ENCODE measurements around the gene COLEC12.

The COLEC12 gene

DNA sequence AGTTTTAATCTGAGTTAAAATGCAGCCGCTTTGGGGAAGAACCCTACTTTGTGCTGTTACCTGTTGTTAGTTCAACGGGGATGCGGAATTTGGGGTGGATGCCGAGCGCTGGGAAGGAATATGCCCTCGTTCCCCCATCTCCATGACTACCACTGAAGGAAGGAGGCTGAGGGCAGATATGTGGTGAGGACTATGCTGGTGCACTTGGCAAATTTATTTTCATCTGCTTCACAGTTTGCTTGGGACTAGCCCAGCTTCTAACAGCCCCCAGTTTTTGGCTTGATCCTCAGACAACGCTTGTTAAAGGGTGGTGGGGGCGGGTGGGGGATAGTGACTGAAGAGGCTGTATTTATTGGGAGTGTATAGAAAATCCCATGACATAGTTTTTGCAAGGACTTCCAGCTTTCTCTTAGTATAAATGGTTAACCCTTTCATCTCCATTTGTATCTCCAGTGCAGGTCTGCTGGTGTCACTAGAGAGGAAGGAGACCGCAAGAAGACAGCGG is 100.8 kb downstream of the COLEC12 start:
- Histone ChIP-seq H3K9me3 (ENCODE audit: control insufficient read depth, insufficient read depth, low read length) (no peaks in the 10 kb centered on the region), H3K4me3 (ENCODE audit: low read depth, low read length) (no peak overlapping the region), H3K36me3 (ENCODE audit: control insufficient read depth, insufficient read depth, low read length) (no peaks in the 10 kb centered on the region), H3K27me3 (ENCODE audit: control insufficient read depth, insufficient read depth, low read length) (no peaks in the 10 kb centered on the region), H3K4me1 (ENCODE audit: control insufficient read depth, insufficient read depth, low read length) (no peaks in the 10 kb centered on the region), H3K9ac (ENCODE audit: low read depth, low read length) (no peak overlapping the region)

DNA sequence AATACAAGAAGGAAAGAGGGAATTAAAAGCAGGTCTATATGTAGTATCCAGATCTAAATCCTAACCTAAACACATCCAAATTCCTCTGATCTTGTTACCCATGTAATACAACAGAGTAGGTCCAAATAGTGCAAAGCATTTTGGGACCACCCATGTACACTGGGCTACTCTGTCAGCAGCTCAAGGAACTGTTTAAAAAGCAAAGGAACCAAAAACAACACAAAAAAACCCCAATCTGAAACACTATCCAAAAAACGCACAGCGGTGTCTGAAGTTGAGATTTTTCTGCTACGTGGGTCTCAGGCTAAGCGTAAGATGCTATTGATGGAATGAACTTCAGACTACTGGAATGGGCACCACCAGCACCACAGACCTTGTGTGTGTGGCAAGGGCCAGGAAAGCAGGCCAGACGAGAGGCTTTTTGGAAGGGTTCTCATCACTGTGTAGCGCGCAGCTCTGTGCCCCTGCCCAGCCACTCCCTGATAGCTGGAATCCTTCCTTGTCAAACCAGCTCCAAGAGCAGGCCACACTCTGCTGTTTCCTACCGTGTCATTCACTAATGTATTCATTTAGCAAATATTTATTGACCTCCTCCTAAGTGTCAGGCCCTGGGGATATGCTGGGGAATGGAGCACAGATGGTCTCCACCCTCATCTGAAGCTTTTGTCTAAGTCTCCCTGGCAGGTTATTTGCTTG is 101.4 kb downstream of the COLEC12 start:
- H3K4me1 ChIP-seq (ENCODE audit: control insufficient read depth, insufficient read depth, low read length): no peaks in the 10 kb centered on the region
- H3K9ac ChIP-seq (ENCODE audit: low read depth, low read length): no peak overlapping the region
- H3K4me3 ChIP-seq (ENCODE audit: low read depth, low read length): no peak overlapping the region

DNA sequence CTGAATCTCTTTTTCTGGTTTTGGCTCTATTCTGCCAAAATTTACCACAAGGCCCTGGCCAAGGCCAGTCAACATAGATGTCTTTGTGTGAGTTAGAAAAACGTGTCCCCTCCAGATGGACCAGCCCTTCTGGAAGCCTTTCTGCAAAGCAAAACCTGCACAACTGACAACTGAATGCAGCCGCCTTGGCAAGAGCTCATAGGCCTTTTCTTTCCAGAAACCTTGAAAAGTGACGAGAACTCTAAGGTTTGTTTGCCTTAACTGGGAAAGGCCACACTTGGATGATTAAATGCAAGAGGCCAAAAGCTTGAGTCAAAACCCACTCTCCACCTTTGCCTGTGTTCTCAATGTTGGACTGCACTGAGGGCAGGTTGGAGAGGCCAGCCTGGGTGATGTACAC is 103.9 kb downstream of the COLEC12 start:
- Histone ChIP-seq H3K36me3 (ENCODE audit: control insufficient read depth, insufficient read depth, low read length) (no peaks in the 10 kb centered on the region), H3K4me1 (ENCODE audit: control insufficient read depth, insufficient read depth, low read length) (no peaks in the 10 kb centered on the region), H3K9ac (ENCODE audit: low read depth, low read length) (no peak overlapping the region), H3K27me3 (ENCODE audit: control insufficient read depth, insufficient read depth, low read length) (no peaks in the 10 kb centered on the region), H3K4me3 (ENCODE audit: low read depth, low read length) (no peak overlapping the region), H3K9me3 (ENCODE audit: control insufficient read depth, insufficient read depth, low read length) (no peaks in the 10 kb centered on the region)

More for the DNA sequence above, 101.4 kb downstream of the COLEC12 start:
- Histone ChIP-seq H3K36me3 (ENCODE audit: control insufficient read depth, insufficient read depth, low read length) (no peaks in the 10 kb centered on the region), H3K27me3 (ENCODE audit: control insufficient read depth, insufficient read depth, low read length) (no peaks in the 10 kb centered on the region), H3K9me3 (ENCODE audit: control insufficient read depth, insufficient read depth, low read length) (no peaks in the 10 kb centered on the region)

DNA sequence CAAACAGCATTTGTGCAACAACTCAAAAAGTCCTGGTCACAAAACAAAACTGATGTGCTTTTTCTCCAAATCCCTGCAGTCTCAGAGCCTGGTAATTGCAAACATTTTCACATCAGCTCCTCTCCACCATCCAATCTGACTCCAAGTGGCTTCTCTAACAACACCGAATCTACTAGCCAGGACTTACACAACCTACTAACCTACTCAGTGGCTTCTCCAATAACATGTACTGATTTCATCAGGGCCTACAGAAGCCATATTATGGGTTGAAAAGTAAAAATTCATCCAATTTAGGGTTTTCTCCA is 104.3 kb downstream of the COLEC12 start:
- H3K9me3 ChIP-seq (ENCODE audit: control insufficient read depth, insufficient read depth, low read length): no peaks in the 10 kb centered on the region
- no peaks in the 10 kb centered on the region for H3K4me1 ChIP-seq (ENCODE audit: control insufficient read depth, insufficient read depth, low read length)
- no peaks in the 10 kb centered on the region for H3K27me3 ChIP-seq (ENCODE audit: control insufficient read depth, insufficient read depth, low read length)
- H3K36me3 ChIP-seq (ENCODE audit: control insufficient read depth, insufficient read depth, low read length): no peaks in the 10 kb centered on the region
- H3K9ac ChIP-seq (ENCODE audit: low read depth, low read length): no peak overlapping the region
- H3K4me3 ChIP-seq (ENCODE audit: low read depth, low read length): no peak overlapping the region

DNA sequence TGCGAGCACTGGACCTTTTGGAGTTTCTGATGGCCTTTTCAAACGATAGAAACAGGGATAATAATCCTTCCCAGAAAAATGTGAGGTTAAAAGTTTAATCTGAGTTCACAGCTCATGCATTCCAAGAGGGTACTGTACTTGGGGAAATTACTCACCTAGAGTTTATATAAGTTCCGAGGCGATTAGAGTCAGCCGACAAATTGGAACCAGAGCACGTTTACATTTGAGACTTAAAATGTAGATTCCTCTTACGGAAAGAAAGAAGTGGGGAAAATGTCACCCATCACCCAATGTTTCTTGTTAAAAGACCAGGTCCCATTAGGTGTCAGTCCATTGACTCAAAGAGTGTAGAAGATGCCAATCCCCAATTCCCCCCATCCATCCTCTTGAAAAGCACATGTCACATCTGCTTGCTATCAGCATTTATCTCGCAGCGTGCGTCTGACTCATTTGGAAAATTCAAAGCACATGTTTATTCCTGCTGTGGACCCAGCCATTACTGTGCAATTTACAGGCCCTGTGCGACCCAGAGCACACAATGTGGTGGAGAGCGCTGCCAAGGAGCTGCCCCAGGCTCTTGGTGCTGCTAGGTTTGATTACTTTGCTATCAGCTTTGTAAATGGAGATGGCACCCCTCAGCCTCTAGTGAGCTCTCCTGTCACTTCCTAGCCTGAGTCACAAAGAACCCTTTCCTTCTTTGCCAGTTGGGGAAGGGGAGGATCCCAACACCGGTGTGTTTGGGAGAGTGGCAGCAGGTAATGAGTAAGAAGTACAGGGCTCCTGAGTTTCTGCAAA is 104.8 kb downstream of the COLEC12 start:
- no peak overlapping the region for H3K4me3 ChIP-seq (ENCODE audit: low read depth, low read length)
- H3K36me3 ChIP-seq (ENCODE audit: control insufficient read depth, insufficient read depth, low read length): no peaks in the 10 kb centered on the region
- H3K27me3 ChIP-seq (ENCODE audit: control insufficient read depth, insufficient read depth, low read length): no peaks in the 10 kb centered on the region
- no peaks in the 10 kb centered on the region for H3K9me3 ChIP-seq (ENCODE audit: control insufficient read depth, insufficient read depth, low read length)
- H3K4me1 ChIP-seq (ENCODE audit: control insufficient read depth, insufficient read depth, low read length): no peaks in the 10 kb centered on the region
- H3K9ac ChIP-seq (ENCODE audit: low read depth, low read length): no peak overlapping the region

DNA sequence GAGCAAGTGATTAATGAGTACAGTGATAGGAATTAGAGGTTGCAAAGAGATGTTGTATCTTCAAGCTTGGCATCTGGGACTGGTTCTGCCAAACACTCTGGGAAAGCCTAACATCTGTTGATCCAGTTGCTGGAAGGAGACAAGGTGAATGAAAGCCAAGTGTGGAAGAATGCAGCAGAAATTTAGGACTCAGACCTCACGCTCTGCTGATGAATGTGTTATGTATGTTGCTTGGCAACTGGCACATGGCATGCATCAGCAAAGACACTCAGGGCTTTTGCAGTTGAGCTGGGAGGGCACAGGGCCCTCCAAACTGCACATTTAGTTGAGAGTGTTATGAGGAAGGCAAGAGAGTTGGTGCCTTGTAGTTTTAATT is 105.5 kb downstream of the COLEC12 start:
- H3K9ac ChIP-seq (ENCODE audit: low read depth, low read length): no peak overlapping the region
- no peak overlapping the region for H3K4me3 ChIP-seq (ENCODE audit: low read depth, low read length)
- H3K4me1 ChIP-seq (ENCODE audit: control insufficient read depth, insufficient read depth, low read length): no peaks in the 10 kb centered on the region
- H3K9me3 ChIP-seq (ENCODE audit: control insufficient read depth, insufficient read depth, low read length): no peaks in the 10 kb centered on the region
- H3K36me3 ChIP-seq (ENCODE audit: control insufficient read depth, insufficient read depth, low read length): no peaks in the 10 kb centered on the region
- no peaks in the 10 kb centered on the region for H3K27me3 ChIP-seq (ENCODE audit: control insufficient read depth, insufficient read depth, low read length)

DNA sequence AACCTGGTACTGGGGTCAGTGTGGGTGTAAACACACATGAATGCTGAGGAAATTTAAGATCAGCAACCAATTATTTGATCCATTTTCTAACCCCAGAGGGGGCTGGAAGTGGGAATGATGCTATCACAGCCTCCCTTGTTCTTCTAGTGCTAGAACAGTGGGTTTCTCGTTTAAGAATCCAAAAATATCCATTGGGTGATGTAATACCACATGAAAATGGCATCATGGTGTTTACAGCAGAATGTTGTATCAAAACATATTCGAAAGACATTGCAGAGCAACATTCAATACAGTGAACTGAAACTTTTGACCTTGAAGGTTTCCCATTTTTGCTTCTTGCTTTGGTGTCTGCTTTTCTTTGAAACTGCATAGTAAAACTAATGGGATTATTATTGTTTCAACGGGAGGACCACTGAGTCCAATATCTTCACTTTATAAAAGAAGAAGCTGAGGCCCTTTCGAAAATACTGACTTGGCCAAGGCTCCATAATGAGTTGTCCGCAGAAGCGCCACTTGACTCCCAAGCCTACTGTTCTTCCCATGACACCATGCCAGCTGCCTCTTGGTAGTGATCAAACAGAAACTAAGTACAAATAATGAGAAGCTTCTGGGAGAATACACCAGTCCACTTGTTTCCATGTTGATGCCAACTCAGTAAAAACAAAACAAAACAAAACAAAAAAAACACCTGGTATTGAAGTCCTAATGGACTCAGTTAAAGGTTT is 106.1 kb downstream of the COLEC12 start:
- Histone ChIP-seq H3K9me3 (ENCODE audit: control insufficient read depth, insufficient read depth, low read length) (no peaks in the 10 kb centered on the region), H3K4me1 (ENCODE audit: control insufficient read depth, insufficient read depth, low read length) (no peaks in the 10 kb centered on the region), H3K9ac (ENCODE audit: low read depth, low read length) (no peak overlapping the region), H3K36me3 (ENCODE audit: control insufficient read depth, insufficient read depth, low read length) (no peaks in the 10 kb centered on the region), H3K27me3 (ENCODE audit: control insufficient read depth, insufficient read depth, low read length) (no peaks in the 10 kb centered on the region), H3K4me3 (ENCODE audit: low read depth, low read length) (no peak overlapping the region)

DNA sequence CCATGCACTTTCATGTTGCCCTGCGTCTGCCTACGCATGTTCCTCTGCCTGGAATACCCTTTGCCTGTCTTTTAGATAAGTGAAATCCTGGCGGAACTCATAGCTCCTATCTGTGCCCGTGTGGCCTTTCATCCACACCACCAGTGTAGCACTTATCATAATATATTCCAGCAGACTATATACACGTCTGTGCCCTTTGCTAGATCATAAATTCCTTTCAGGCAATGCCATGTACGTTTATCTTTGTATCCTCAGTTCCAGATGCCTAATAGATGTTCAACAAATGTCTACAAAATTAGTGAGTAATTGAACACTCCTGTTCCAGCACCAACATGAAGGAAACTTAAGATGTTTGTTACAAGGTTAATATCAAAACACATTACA is 106.9 kb downstream of the COLEC12 start:
- Histone ChIP-seq H3K36me3 (ENCODE audit: control insufficient read depth, insufficient read depth, low read length) (no peaks in the 10 kb centered on the region), H3K4me3 (ENCODE audit: low read depth, low read length) (no peak overlapping the region), H3K4me1 (ENCODE audit: control insufficient read depth, insufficient read depth, low read length) (no peaks in the 10 kb centered on the region), H3K9me3 (ENCODE audit: control insufficient read depth, insufficient read depth, low read length) (no peaks in the 10 kb centered on the region), H3K27me3 (ENCODE audit: control insufficient read depth, insufficient read depth, low read length) (no peaks in the 10 kb centered on the region), H3K9ac (ENCODE audit: low read depth, low read length) (no peak overlapping the region)

DNA sequence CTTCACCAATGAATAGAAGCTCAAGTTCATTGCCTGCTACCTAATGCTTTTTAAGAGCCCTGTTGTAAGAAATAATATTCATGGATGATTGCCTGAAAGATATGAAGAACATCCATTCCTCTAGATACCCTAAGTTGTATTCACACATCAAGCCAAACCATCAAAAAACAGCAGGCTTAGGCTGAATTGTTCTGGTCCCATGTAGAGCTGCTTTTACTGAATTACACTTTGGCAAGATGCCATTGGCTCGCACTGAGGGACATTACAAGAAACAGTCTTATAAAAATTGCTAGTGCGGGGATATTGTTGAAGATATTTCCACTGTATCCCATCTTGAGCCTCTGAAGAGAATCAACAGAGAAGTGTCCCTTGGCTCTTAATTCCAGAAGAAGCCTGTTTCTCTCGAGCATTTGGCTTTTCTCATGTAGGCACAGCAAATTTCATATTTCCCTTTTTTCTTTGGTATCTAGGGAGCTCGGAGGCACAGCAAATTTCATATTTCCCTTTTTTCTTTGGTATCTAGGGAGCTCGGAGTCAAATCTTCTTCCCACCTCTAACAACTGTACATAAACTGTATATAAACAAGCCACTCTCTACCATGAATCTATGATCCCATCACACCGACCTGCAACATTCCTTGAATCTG is 107.5 kb downstream of the COLEC12 start:
- Histone ChIP-seq H3K4me1 (ENCODE audit: control insufficient read depth, insufficient read depth, low read length) (no peaks in the 10 kb centered on the region), H3K27me3 (ENCODE audit: control insufficient read depth, insufficient read depth, low read length) (no peaks in the 10 kb centered on the region), H3K9me3 (ENCODE audit: control insufficient read depth, insufficient read depth, low read length) (no peaks in the 10 kb centered on the region), H3K9ac (ENCODE audit: low read depth, low read length) (no peak overlapping the region), H3K4me3 (ENCODE audit: low read depth, low read length) (no peak overlapping the region), H3K36me3 (ENCODE audit: control insufficient read depth, insufficient read depth, low read length) (no peaks in the 10 kb centered on the region)

DNA sequence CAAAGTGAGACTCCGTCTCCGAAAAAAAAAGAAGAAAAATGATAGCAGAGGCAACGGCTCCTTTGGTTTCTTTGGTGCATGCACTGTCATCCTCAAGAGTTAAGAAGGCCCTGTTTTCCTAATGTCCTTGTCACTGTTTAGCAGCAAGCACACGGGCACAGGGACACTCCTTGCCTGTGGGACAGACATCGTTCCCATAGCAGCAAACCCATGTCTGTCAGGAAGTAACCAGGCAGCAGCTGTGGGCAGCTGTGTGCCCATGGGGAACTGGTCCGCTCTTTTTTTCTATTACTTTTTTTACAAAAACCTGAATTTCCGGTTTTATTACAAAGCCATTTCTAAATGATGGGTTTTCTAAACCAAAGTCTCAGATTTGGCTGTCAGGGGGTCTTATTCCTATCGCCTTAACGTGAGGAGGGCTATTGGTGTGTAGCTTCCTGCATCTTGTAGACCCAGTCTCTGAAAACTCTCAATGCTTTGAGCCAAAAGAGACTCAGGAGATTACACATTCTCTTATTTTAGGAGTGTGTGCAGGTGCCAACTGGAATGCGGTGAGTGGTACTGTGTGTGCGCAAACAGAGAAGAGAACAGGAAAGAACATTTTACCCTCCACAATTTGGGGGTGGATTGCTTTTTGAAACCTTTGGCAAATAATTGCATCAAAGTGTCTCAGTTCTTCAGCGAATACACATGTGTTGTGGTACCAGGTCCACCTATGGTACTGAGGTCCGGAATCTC is 109.6 kb downstream of the COLEC12 start:
- Histone ChIP-seq H3K4me3 (ENCODE audit: low read depth, low read length) (no peak overlapping the region), H3K27me3 (ENCODE audit: control insufficient read depth, insufficient read depth, low read length) (no peaks in the 10 kb centered on the region), H3K9ac (ENCODE audit: low read depth, low read length) (no peak overlapping the region), H3K4me1 (ENCODE audit: control insufficient read depth, insufficient read depth, low read length) (no peaks in the 10 kb centered on the region), H3K9me3 (ENCODE audit: control insufficient read depth, insufficient read depth, low read length) (no peaks in the 10 kb centered on the region), H3K36me3 (ENCODE audit: control insufficient read depth, insufficient read depth, low read length) (no peaks in the 10 kb centered on the region)

DNA sequence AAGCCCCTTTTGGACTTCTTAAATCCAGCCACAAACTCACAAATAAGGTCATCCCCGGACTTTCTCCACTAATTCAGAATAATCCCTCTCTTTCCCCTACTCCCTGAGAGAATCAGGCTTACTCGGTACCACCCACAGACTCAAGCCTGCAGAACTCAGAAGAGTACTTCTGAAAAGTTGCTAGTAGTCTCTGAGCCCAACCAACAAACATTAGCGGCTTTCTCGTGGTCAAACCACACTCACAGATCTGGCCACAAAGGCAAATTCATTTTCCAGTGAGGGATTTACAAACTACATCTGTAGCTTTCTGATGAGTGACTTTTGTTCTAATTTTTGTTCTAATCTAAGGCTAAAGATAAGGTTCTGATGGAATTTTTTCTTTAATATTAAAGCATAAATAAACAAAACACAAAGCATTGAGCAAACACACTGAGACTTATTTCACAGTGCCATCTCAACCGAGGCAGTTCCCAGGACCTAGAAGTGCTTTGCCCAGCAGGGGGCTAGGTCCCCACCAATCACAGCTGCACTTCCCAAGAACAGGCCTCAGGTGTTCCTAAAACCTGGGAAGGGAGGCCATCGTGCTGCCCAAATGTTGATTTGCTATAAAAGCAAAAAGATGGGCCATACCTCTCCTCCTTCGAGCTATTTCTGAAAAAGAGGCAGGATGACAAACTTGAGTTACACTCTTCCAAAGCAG is 110.7 kb downstream of the COLEC12 start:
- Histone ChIP-seq H3K36me3 (ENCODE audit: control insufficient read depth, insufficient read depth, low read length) (no peaks in the 10 kb centered on the region), H3K4me1 (ENCODE audit: control insufficient read depth, insufficient read depth, low read length) (no peaks in the 10 kb centered on the region), H3K4me3 (ENCODE audit: low read depth, low read length) (no peak overlapping the region), H3K9ac (ENCODE audit: low read depth, low read length) (no peak overlapping the region), H3K27me3 (ENCODE audit: control insufficient read depth, insufficient read depth, low read length) (no peaks in the 10 kb centered on the region), H3K9me3 (ENCODE audit: control insufficient read depth, insufficient read depth, low read length) (no peaks in the 10 kb centered on the region)
